Transverse colon (tissue), 4 donors: ENCODE measurements around the gene MEIKIN. TPM values are rescaled to one million over a fixed set of nuclear protein-coding genes. Genes with fewer than 3 reads are reported as not detected.

ENCODE experiments used
- DNase-seq: peaks from one replicate; pipeline ENCODE4 v3.0.0-alpha.2; 2019
- H3K27ac ChIP-seq, 4 donors: fragments of 200-600 bp; sonication (generic); 2 replicates each; pipeline ENCODE4 v1.5.1; 2016 to 2018; ENCODE audit warnings: inconsistent platforms in 4 of 4
- H3K27me3 ChIP-seq: fragments of 200-600 bp; sonication (generic); 2 replicates; pipeline ENCODE4 v1.5.1; 2017; ENCODE audit warnings: inconsistent platforms
- H3K36me3 ChIP-seq, 4 donors: fragments of 200-600 bp; sonication (generic); 2 replicates each; pipeline ENCODE4 v1.5.1; 2017 to 2019; ENCODE audit warnings: inconsistent platforms in 4 of 4
- H3K4me1 ChIP-seq, 4 donors: fragments of 200-600 bp; sonication (generic); 2 replicates each; pipeline ENCODE4 v1.5.1; 2017 to 2020; ENCODE audit warnings: inconsistent platforms in 4 of 4
- H3K4me3 ChIP-seq, 4 donors: fragments of 200-600 bp; sonication (generic); 1 replicate in 1 of 4; 2 replicates in 3 of 4; pipeline versions ENCODE4 v1.5.1 to v1.6.1; 2017 to 2019; ENCODE audit warnings: inconsistent platforms in 4 of 4
- H3K9me3 ChIP-seq, 2 donors: fragments of 200-600 bp; sonication (generic); 2 replicates each; pipeline ENCODE4 v1.5.1; 2017 to 2019; ENCODE audit warnings: inconsistent platforms in 2 of 2
- CTCF ChIP-seq, 5 experiments: fragments of 200-600 bp in 3 of 5; fragments of 450-650 bp in 2 of 5; sonication (generic) in 3 of 5; IDR thresholded peaks; 1 replicate in 2 of 5; 2 replicates in 3 of 5; pipeline ENCODE4 v1.5.1; 2016 to 2017; ENCODE audit warnings: antibody characterized with exemption in 5 of 5, inconsistent platforms in 3 of 5, mild to moderate bottlenecking in 2 of 5, moderate library complexity in 1 of 5
- EP300 ChIP-seq: sonication (generic); formaldehyde crosslinking; IDR thresholded peaks from one replicate; pipeline ENCODE4 v1.6.1; 2017; ENCODE audit warnings: antibody characterized with exemption, low read depth
- POLR2A ChIP-seq: fragments of 450-650 bp; IDR thresholded peaks from one replicate; pipeline ENCODE4 v1.6.1; 2016; ENCODE audit warnings: antibody characterized with exemption, mild to moderate bottlenecking, moderate library complexity
- POLR2AphosphoS5 ChIP-seq, 3 donors: sonication (generic); formaldehyde crosslinking; IDR thresholded peaks; one replicate each; pipeline ENCODE4 v1.6.1; 2016; ENCODE audit warnings: antibody characterized with exemption in 3 of 3
- WGBS, 2 donors: methylation state at CpG; one replicate each; pipeline ENCODE4 v1.1.5; 2018; ENCODE audit warnings: low coverage in 1 of 2; 5-methylcytosine and 5-hydroxymethylcytosine counted together
- in situ Hi-C, 4 donors: fragments of 200-750 bp; cut with MboI; loops; one replicate each; pipeline versions ENCODE4 v1.15.0 to v1.15.1; 2017; ENCODE audit warnings: low sequenced_read_pairs in 3 of 4, low pct_ligation_motif_present in 1 of 4, low pct_unique_long_range_greater_than_20kb in 1 of 4
- intact Hi-C: fragments of 100-400 bp; cut with DNase I; formaldehyde crosslinking; loops from one replicate; pipeline ENCODE4 v1.15.1; 2023; ENCODE audit warnings: low total_unique reads
- total RNA-seq, 4 donors: library from RNA; depleted of rRNA; stranded (reverse); fragments of >200 nt; gene quantifications; one replicate each; pipeline ENCODE4 v1.1.0, GENCODE V29; 2016

MEIKIN gene
- total RNA-seq, 4 donors from 2014 or later: not detected

DNA sequence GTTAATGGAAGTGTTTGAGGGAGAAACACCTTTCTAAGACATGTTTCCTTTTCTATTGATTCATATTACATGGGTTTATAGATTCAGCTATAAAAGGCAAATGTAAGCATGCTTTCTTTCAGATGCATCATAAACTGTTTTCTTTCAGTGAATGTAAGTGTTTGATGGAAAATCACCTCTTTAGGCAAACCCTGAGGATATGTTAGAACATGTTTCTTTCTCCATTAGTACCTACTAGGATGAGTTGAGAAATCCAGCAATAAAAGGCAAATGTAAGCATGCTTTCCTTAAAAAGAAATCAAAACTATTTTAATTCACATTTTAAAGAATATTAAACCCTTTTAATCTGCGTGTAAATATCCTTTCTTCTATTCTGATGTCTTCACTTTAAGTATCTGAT, 180.2 kb downstream of the MEIKIN start:
- TF ChIP-seq POLR2AphosphoS5 (IDR thresholded peaks at IDR 0.05) (no peak), CTCF (IDR thresholded peaks at IDR 0.05) (no peak), POLR2A (no peak), EP300 (no peak)
- Histone ChIP-seq H3K4me1 (peaks cover 0 to 13% (median 2%) of the 10 kb centered on the region in 4 donors), H3K36me3 (no peaks in the 10 kb centered on the region), H3K27ac (no peak overlapping the region), H3K4me3 (no peak overlapping the region), H3K27me3 (no peaks in the 10 kb centered on the region), H3K9me3 (peaks cover 0 to 3% of the 10 kb centered on the region in 2 donors)
- intact Hi-C loops: no loop called here
- in situ Hi-C loops: no loop called here
- 91 to 92% methylated on average over 1 of the region's 1 CpG for WGBS, 2 donors
- DNase-seq: no peak

GRCh38 chr5:131763968-131764367, 181.5 kb downstream of the MEIKIN start:
- peaks cover 0 to 13% (median 3%) of the 10 kb centered on the region in 4 donors for H3K4me1 ChIP-seq
- no peak overlapping the region for H3K27ac ChIP-seq
- no peak overlapping the region for H3K4me3 ChIP-seq
- peaks cover 0 to 3% of the 10 kb centered on the region in 2 donors for H3K9me3 ChIP-seq
- no peak for DNase-seq
- intact Hi-C loops: no loop called here
- 100% methylated on average over 3 of the region's 3 CpGs; no CpG with 5 or more reads in 1 of the 2 donors for WGBS, 2 donors
- TF ChIP-seq POLR2AphosphoS5 (IDR thresholded peaks at IDR 0.05) (no peak), CTCF (IDR thresholded peaks at IDR 0.05) (no peak), EP300 (no peak), POLR2A (no peak)
- in situ Hi-C loops: no loop called here
- H3K27me3 ChIP-seq: no peaks in the 10 kb centered on the region
- H3K36me3 ChIP-seq: no peaks in the 10 kb centered on the region

GRCh38 chr5:131760793-131761192, 184.7 kb downstream of the MEIKIN start:
- no peak for TF ChIP-seq POLR2A
- no peak for TF ChIP-seq CTCF (IDR thresholded peaks at IDR 0.05)
- no peak for TF ChIP-seq EP300
- TF ChIP-seq POLR2AphosphoS5 (IDR thresholded peaks at IDR 0.05): no peak
- DNase-seq: no peak
- Histone ChIP-seq H3K27me3 (no peaks in the 10 kb centered on the region), H3K36me3 (no peaks in the 10 kb centered on the region), H3K4me1 (peaks cover 0 to 31% (median 11%) of the 10 kb centered on the region in 4 donors), H3K9me3 (peaks cover 0 to 3% of the 10 kb centered on the region in 2 donors), H3K4me3 (no peak overlapping the region), H3K27ac (no peak overlapping the region)
- 89% methylated on average over 2 of the region's 2 CpGs; no CpG with 5 or more reads in 1 of the 2 donors for WGBS, 2 donors
- in situ Hi-C loops: no loop called here
- intact Hi-C loops: no loop called here

- no peak overlapping the region for H3K27ac ChIP-seq
- TF ChIP-seq POLR2A (no peak), POLR2AphosphoS5 (IDR thresholded peaks at IDR 0.05) (no peak), EP300 (no peak), CTCF (IDR thresholded peaks at IDR 0.05) (no peak)
- H3K9me3 ChIP-seq: peaks cover 0 to 3% of the 10 kb centered on the region in 2 donors
- intact Hi-C loops: no loop called here
- WGBS, 2 donors: 92 to 100% methylated on average over 1 of the region's 1 CpG
- no peak for DNase-seq
- H3K4me3 ChIP-seq: no peak overlapping the region
- in situ Hi-C loops: no loop called here
- H3K36me3 ChIP-seq: no peaks in the 10 kb centered on the region
- H3K4me1 ChIP-seq: peaks cover 0 to 30% (median 11%) of the 10 kb centered on the region in 4 donors
- H3K27me3 ChIP-seq: no peaks in the 10 kb centered on the region
These were observed 185.8 kb downstream of the MEIKIN start for GRCh38 chr5:131759704-131760103.
